ENCODE results near the gene R3HDM4. TPM values are rescaled to one million over a fixed set of nuclear protein-coding genes. Genes with fewer than 3 reads are reported as not detected.
"Not testable (repeated sequence)": the region's sequence is repeated elsewhere in the genome, so short reads cannot be mapped to it uniquely, and the experiment has no call there.

The R3HDM4 gene
- total RNA-seq, 1 donor from 2014 or later = 21.9 TPM

DNA sequence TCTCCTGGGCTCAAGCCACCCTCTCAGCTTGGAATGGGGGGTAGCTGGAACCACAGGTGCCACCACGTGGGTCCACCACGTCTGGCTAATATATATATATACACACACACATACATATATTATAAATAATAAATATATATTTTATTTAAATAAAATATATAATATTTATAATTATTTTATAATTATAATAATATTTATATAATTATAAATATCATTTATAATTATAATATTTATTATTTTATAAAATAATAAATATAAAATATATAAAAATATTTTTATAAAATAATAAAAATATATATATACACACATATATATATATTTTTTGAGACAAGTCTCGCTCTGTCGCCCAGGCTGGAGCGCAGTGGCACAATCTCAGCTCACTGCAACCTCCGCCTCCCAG, 58.5 kb downstream of the R3HDM4 start:
- ATAC-seq (no peak), DNase-seq (ENCODE audit: missing footprints) (no peak)
- intact Hi-C loops (cut with DNase I) = no loop called here

DNA sequence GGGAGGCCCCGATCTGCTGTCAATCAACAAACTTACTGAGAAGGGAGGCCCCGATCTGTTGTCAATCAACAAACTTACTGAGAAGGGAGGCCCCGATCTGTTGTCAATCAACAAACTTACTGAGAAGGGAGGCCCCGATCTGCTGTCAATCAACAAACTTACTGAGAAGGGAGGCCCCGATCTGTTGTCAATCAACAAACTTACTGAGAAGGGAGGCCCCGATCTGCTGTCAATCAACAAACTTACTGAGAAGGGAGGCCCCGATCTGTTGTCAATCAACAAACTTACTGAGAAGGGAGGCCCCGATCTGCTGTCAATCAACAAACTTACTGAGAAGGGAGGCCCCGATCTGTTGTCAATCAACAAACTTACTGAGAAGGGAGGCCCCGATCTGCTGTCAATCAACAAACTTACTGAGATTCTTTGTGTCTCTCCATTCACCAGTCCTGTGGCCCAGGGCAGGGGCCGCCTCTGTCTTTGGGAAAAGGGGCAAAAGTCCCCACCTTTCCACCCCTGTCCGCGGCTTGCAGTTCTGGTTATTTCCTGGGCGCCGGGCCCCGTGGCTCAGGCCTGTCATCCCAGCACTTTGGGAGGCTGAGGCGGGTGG, 59.3 kb downstream of the R3HDM4 start:
- intact Hi-C loops (cut with DNase I); ATAC-seq; DNase-seq (ENCODE audit: missing footprints): not testable (repeated sequence)

GRCh38 chr19:853014-853585, 59.9 kb downstream of the R3HDM4 start:
- ATAC-seq = no peak
- no peak for DNase-seq (ENCODE audit: missing footprints)
- intact Hi-C loops (cut with DNase I) = no loop called here

GRCh38 chr19:852136-853013, 60.6 kb downstream of the R3HDM4 start, which contains the start of gene ELANE:
TSS of gene ELANE (plus strand) at chr19:852303. CDS start at chr19:852329, 26 bp downstream.
- intact Hi-C loops (cut with DNase I) = no loop called here
- ATAC-seq (no peak), DNase-seq (ENCODE audit: missing footprints) (no peak)

- ATAC-seq = no peak
- DNase-seq (ENCODE audit: missing footprints) = no peak
- intact Hi-C loops (cut with DNase I) = no loop called here
Observed at GRCh38 chr19:850979-851335, 62.1 kb downstream of the R3HDM4 start.

DNA sequence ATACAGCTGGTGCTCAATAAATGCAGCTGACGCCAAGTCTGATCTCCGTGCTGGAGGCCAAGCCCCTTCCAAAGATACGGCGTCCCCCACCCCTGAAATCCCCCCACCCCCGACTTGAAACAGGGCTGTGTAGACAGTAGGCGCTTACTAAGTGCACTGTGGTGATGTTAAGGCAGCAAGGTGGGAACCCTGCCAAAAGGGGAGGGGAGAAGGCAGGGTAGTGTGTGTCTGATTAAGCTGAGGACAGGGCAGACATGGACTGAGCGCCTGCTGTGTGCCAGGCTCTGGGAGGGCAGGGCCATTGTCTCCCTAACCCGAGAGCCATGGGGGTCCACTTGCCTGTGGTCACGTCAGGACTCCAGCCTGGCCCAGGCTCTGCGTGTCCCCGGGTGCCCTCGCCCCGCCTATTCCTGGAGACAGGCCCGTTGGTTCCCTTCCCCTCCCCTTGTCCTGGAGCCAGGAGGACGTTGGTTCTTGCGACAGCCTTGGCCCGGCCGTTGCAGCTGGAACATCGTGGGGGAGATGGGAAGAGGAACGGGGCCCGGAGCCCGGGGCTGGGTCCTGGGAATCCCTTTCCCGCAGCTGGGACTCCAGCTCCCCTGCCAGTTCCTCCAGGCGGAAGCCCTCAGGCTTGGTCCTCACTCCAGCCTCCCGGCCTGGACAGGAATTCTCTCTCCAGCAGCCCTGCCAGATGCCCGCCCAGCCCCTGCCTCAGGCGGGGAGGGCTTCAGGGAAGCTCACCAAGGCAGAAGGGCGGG, 62.6 kb downstream of the R3HDM4 start:
- intact Hi-C loops (cut with DNase I) = no loop called here

GRCh38 chr19:849195-849594, 63.8 kb downstream of the R3HDM4 start:
- ATAC-seq; DNase-seq (ENCODE audit: missing footprints): not testable (repeated sequence)
- intact Hi-C loops (cut with DNase I) = loop anchor here (5.0 kb wide), 1 partner anchor 47 kb away; no protein-coding TSS in a partner anchor

More for the DNA sequence above, 62.6 kb downstream of the R3HDM4 start:
- DNase-seq (ENCODE audit: missing footprints) (peak; percentile 95), ATAC-seq (peak; percentile 89)

- DNase-seq (ENCODE audit: missing footprints) (peak; percentile 73), ATAC-seq (peak; percentile 32)
- intact Hi-C loops (cut with DNase I) = loop anchor here (5.0 kb wide), 1 partner anchor 46 kb away; no protein-coding TSS in a partner anchor
Observed at GRCh38 chr19:848386-848921, 64.6 kb downstream of the R3HDM4 start.

Other genes starting within 250 kb of the R3HDM4 start
- 37.1 TPM for gene FSTL3, start 236.8 kb downstream of the R3HDM4 start, total RNA-seq
- gene PRSS57, start 217.8 kb downstream of the R3HDM4 start, total RNA-seq = not detected
- 34.0 TPM for gene PALM, start 204.3 kb downstream of the R3HDM4 start, total RNA-seq
- not detected for gene MISP, start 162.1 kb downstream of the R3HDM4 start, total RNA-seq
- gene PTBP1, start 115.8 kb downstream of the R3HDM4 start, total RNA-seq = 67.6 TPM
- not detected for gene PLPPR3, start 91.3 kb downstream of the R3HDM4 start, total RNA-seq
- gene AZU1, start 85.4 kb downstream of the R3HDM4 start, total RNA-seq = not detected
- not detected for gene PRTN3, start 72.2 kb downstream of the R3HDM4 start, total RNA-seq
- 1.6 TPM for gene ELANE, start 60.9 kb downstream of the R3HDM4 start, total RNA-seq
- 655 TPM for gene CFD, start 53.6 kb downstream of the R3HDM4 start, total RNA-seq
- 23.5 TPM for gene MED16, start 20.0 kb downstream of the R3HDM4 start, total RNA-seq
- gene RNU6-9, start 19.7 kb downstream of the R3HDM4 start, total RNA-seq = not detected
- gene KISS1R, start 4.1 kb upstream of the R3HDM4 start, total RNA-seq = not detected
- gene ARID3A, start 12.8 kb upstream of the R3HDM4 start, total RNA-seq = 6.7 TPM
- 20.7 TPM for gene WDR18, start 71.1 kb upstream of the R3HDM4 start, total RNA-seq
- 0.35 TPM for gene GRIN3B, start 87.2 kb upstream of the R3HDM4 start, total RNA-seq
- 106 TPM for gene TMEM259, start 107.9 kb upstream of the R3HDM4 start, total RNA-seq
- not detected for gene RNU6-2, start 108.3 kb upstream of the R3HDM4 start, total RNA-seq
- 69.3 TPM for gene CNN2, start 113.4 kb upstream of the R3HDM4 start, total RNA-seq
- gene ABCA7, start 126.9 kb upstream of the R3HDM4 start, total RNA-seq = 7.7 TPM
- gene ARHGAP45, start 153.9 kb upstream of the R3HDM4 start, total RNA-seq = 6.6 TPM
- gene POLR2E, start 182.2 kb upstream of the R3HDM4 start, total RNA-seq = 142 TPM
- gene GPX4, start 190.8 kb upstream of the R3HDM4 start, total RNA-seq = 361 TPM

All from Right ventricle myocardium inferior (tissue), 1 donor.